ENCODE data around the gene MIP. TPM values are rescaled to one million over a fixed set of nuclear protein-coding genes. Genes with fewer than 3 reads are reported as not detected.

The MIP gene
- polyA plus RNA-seq, 1 donor from 2014 or later, result not detected

GRCh38 chr12:56413392-56413791, 41.1 kb downstream of the MIP start:
- no peak for TF ChIP-seq EP300 (conservative IDR thresholded peaks at IDR 0.05; ENCODE audit: poor library complexity, severe bottlenecking)
- no peak for TF ChIP-seq EZH2 (IDR thresholded peaks at IDR 0.05; ENCODE audit: borderline replicate concordance, insufficient read depth, low read length, poor library complexity, severe bottlenecking)
- TF ChIP-seq MXI1 (conservative IDR thresholded peaks at IDR 0.05; ENCODE audit: poor library complexity, severe bottlenecking), result no peak
- TF ChIP-seq SMC3 (conservative IDR thresholded peaks at IDR 0.05; ENCODE audit: poor library complexity), result no peak
- no peak for TF ChIP-seq TAF1 (IDR thresholded peaks at IDR 0.05; ENCODE audit: low read depth)
- TF ChIP-seq CTCF (IDR thresholded peaks at IDR 0.05; ENCODE audit: poor library complexity, severe bottlenecking), result no peak
- no peak for TF ChIP-seq RAD21 (conservative IDR thresholded peaks at IDR 0.05)
- no peak for TF ChIP-seq POLR2AphosphoS5 (IDR thresholded peaks at IDR 0.05)
- TF ChIP-seq, protein P1, sequence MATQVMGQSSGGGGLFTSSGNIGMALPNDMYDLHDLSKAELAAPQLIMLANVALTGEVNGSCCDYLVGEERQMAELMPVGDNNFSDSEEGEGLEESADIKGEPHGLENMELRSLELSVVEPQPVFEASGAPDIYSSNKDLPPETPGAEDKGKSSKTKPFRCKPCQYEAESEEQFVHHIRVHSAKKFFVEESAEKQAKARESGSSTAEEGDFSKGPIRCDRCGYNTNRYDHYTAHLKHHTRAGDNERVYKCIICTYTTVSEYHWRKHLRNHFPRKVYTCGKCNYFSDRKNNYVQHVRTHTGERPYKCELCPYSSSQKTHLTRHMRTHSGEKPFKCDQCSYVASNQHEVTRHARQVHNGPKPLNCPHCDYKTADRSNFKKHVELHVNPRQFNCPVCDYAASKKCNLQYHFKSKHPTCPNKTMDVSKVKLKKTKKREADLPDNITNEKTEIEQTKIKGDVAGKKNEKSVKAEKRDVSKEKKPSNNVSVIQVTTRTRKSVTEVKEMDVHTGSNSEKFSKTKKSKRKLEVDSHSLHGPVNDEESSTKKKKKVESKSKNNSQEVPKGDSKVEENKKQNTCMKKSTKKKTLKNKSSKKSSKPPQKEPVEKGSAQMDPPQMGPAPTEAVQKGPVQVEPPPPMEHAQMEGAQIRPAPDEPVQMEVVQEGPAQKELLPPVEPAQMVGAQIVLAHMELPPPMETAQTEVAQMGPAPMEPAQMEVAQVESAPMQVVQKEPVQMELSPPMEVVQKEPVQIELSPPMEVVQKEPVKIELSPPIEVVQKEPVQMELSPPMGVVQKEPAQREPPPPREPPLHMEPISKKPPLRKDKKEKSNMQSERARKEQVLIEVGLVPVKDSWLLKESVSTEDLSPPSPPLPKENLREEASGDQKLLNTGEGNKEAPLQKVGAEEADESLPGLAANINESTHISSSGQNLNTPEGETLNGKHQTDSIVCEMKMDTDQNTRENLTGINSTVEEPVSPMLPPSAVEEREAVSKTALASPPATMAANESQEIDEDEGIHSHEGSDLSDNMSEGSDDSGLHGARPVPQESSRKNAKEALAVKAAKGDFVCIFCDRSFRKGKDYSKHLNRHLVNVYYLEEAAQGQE (IDR thresholded peaks at IDR 0.05; ENCODE audit: borderline replicate concordance), result no peak
- no peaks in the 10 kb centered on the region for H3F3A ChIP-seq (ENCODE audit: insufficient read depth, low read length, poor library complexity, severe bottlenecking)
- H3K79me2 ChIP-seq (replicated peaks; ENCODE audit: insufficient read depth, low read length), result no peaks in the 10 kb centered on the region
- H3K27ac ChIP-seq (ENCODE audit: low read length), result no peak overlapping the region
- no peaks in the 10 kb centered on the region for H3K9me3 ChIP-seq (ENCODE audit: low read length)
- H3K36me3 ChIP-seq (ENCODE audit: insufficient read depth, low read length), result no peaks in the 10 kb centered on the region
- H3K9ac ChIP-seq (ENCODE audit: low read length), result no peak overlapping the region
- no peak overlapping the region for H3K4me3 ChIP-seq (ENCODE audit: low read length)
- H2AFZ ChIP-seq (ENCODE audit: low read depth, low read length), result no peak overlapping the region
- no peaks in the 10 kb centered on the region for H3K9me2 ChIP-seq (ENCODE audit: insufficient read depth, low read length)
- no peaks in the 10 kb centered on the region for H3K27me3 ChIP-seq (ENCODE audit: insufficient read depth, low read depth, low read length)
- no peak overlapping the region for H3K4me2 ChIP-seq (ENCODE audit: low read length)
- H4K20me1 ChIP-seq (ENCODE audit: insufficient read depth), result no peaks in the 10 kb centered on the region

DNA sequence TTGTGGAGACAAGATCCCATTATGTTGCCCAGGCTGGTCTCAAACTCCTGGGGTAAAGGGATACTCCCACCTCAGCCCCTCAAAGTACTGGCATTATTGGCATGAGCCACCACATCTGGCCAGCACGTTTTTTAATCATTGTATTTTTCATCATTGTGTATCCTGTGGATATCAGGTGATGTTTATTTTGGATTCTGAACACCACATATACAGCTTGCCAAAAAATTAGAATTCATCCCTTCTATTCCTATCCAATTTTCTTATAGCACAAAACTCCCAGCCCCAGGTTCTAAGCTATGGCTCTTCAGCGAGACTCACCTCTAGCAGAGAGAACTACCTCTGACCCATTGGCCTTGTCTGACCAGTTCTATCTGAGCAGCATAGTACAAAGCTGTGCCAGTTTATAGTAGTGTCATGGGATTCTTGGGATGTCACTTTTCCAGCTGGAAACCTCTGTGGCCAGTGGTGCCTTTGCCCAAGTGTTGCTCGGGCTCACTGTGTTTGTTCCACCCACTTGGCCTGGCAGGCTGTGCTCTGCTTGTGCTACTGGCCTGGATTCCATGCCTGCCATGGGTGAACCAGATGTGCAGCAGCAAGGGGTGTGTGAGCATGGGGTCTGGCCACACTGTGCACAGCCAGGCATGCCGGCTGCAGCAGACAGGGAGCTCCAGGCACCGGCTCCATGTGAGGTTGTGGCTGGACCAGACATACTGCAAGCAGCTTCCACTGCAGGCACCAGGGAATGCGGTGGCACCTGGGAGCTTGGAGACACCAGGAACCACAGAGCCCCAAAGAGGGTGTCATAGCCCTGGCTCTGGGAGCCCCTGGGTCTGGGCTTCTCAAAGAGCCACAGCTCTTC, 42.4 kb downstream of the MIP start:
- H4K20me1 ChIP-seq (ENCODE audit: insufficient read depth), result no peaks in the 10 kb centered on the region
- no peaks in the 10 kb centered on the region for H3F3A ChIP-seq (ENCODE audit: insufficient read depth, low read length, poor library complexity, severe bottlenecking)
- no peaks in the 10 kb centered on the region for H3K27me3 ChIP-seq (ENCODE audit: insufficient read depth, low read depth, low read length)
- H2AFZ ChIP-seq (ENCODE audit: low read depth, low read length), result no peak overlapping the region
- no peaks in the 10 kb centered on the region for H3K36me3 ChIP-seq (ENCODE audit: insufficient read depth, low read length)
- no peak overlapping the region for H3K4me2 ChIP-seq (ENCODE audit: low read length)
- no peak overlapping the region for H3K9ac ChIP-seq (ENCODE audit: low read length)
- H3K27ac ChIP-seq (ENCODE audit: low read length), result no peak overlapping the region
- no peaks in the 10 kb centered on the region for H3K9me2 ChIP-seq (ENCODE audit: insufficient read depth, low read length)
- no peaks in the 10 kb centered on the region for H3K79me2 ChIP-seq (replicated peaks; ENCODE audit: insufficient read depth, low read length)
- TF ChIP-seq RAD21 (conservative IDR thresholded peaks at IDR 0.05), result no peak
- TF ChIP-seq TAF1 (IDR thresholded peaks at IDR 0.05; ENCODE audit: low read depth), result no peak
- TF ChIP-seq POLR2AphosphoS5 (IDR thresholded peaks at IDR 0.05), result no peak
- TF ChIP-seq, protein P1 (IDR thresholded peaks at IDR 0.05; ENCODE audit: borderline replicate concordance), result no peak
- no peak for TF ChIP-seq MXI1 (conservative IDR thresholded peaks at IDR 0.05; ENCODE audit: poor library complexity, severe bottlenecking)
- no peak for TF ChIP-seq EP300 (conservative IDR thresholded peaks at IDR 0.05; ENCODE audit: poor library complexity, severe bottlenecking)
- no peak for TF ChIP-seq EZH2 (IDR thresholded peaks at IDR 0.05; ENCODE audit: borderline replicate concordance, insufficient read depth, low read length, poor library complexity, severe bottlenecking)
- TF ChIP-seq SMC3 (conservative IDR thresholded peaks at IDR 0.05; ENCODE audit: poor library complexity), result no peak
- TF ChIP-seq CTCF (IDR thresholded peaks at IDR 0.05; ENCODE audit: poor library complexity, severe bottlenecking), result no peak
- H3K9me3 ChIP-seq (ENCODE audit: low read length), result no peaks in the 10 kb centered on the region
- H3K4me3 ChIP-seq (ENCODE audit: low read length), result no peak overlapping the region

Data from neural cell (in vitro differentiated cells).